RWPE2 (cell line): ENCODE data around the gene NPPB.
"Not testable (repeated sequence)": the region's sequence is repeated elsewhere in the genome, so short reads cannot be mapped to it uniquely, and the experiment has no call there.

ENCODE experiments used
- ATAC-seq: fragments of 200-7000 bp; cut with Tn5 transposase; 3 replicates; pipeline ENCODE4 v1.9.1; 2021; ENCODE audit warnings: low read depth
- DNase-seq: peaks from one replicate; pipeline ENCODE4 v3.0.0-alpha.2; 2020; ENCODE audit warnings: low spot score
- H3K27ac ChIP-seq: fragments of 450-650 bp; 2 replicates; pipeline ENCODE4 v1.5.1; 2017; ENCODE audit warnings: mild to moderate bottlenecking; ENCODE audit not compliant: poor library complexity, severe bottlenecking
- H3K27me3 ChIP-seq: fragments of 250-450 bp; sonication (Bioruptor Pico); 2 replicates; pipeline ENCODE4 v1.5.1; 2021; ENCODE audit warnings: mild to moderate bottlenecking, moderate library complexity; ENCODE audit not compliant: insufficient read depth, poor library complexity, severe bottlenecking
- H3K36me3 ChIP-seq: fragments of 250-450 bp; sonication (Bioruptor Pico); 2 replicates; pipeline ENCODE4 v1.5.1; 2020; ENCODE audit warnings: low read depth, mild to moderate bottlenecking, moderate library complexity
- H3K4me1 ChIP-seq: fragments of 250-450 bp; sonication (Bioruptor Pico); 2 replicates; pipeline ENCODE4 v1.5.1; 2021; ENCODE audit warnings: mild to moderate bottlenecking, moderate library complexity; ENCODE audit not compliant: insufficient read depth, poor library complexity, severe bottlenecking
- H3K4me3 ChIP-seq: fragments of 250-450 bp; sonication (Bioruptor Pico); 2 replicates; pipeline ENCODE4 v1.5.1; 2021; ENCODE audit warnings: mild to moderate bottlenecking, moderate library complexity; ENCODE audit not compliant: severe bottlenecking
- H3K9me3 ChIP-seq: fragments of 250-450 bp; sonication (Bioruptor Pico); 2 replicates; pipeline ENCODE4 v1.5.1; 2021; ENCODE audit warnings: mild to moderate bottlenecking, moderate library complexity; ENCODE audit not compliant: severe bottlenecking
- TF ChIP-seq, protein P1 (sequence below): fragments of 450-650 bp; IDR thresholded peaks from one replicate; pipeline ENCODE4 v1.5.1; 2017; ENCODE audit warnings: mild to moderate bottlenecking, moderate library complexity; ENCODE audit not compliant: poor library complexity, severe bottlenecking

Gene NPPB

DNA sequence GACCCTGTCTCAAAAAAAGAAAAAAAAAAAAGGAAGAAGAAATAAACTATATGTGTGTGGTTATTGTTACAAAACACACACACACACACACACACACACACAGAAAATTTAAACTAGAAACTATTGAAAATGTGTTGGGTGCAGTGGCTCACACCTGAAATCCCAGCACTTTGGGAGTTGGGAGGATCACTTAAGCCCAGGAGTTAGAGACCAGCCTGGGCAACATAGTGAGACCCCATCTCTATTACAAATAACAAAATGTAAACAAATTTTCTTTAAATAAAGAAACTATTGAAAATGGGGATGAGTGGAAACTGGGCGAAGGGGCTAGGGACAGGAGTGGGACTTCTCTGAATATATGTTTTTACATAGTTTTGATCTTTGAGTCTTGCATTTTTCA, 44.5 kb upstream of the NPPB start:
- no peak overlapping the region for H3K4me3 ChIP-seq
- DNase-seq (no peak), ATAC-seq (no peak)
- H3K9me3 ChIP-seq = no peaks in the 10 kb centered on the region
- peaks cover 16% of the 10 kb centered on the region for H3K27me3 ChIP-seq
- H3K36me3 ChIP-seq = no peaks in the 10 kb centered on the region
- H3K4me1 ChIP-seq = no peaks in the 10 kb centered on the region
- TF ChIP-seq, protein P1, sequence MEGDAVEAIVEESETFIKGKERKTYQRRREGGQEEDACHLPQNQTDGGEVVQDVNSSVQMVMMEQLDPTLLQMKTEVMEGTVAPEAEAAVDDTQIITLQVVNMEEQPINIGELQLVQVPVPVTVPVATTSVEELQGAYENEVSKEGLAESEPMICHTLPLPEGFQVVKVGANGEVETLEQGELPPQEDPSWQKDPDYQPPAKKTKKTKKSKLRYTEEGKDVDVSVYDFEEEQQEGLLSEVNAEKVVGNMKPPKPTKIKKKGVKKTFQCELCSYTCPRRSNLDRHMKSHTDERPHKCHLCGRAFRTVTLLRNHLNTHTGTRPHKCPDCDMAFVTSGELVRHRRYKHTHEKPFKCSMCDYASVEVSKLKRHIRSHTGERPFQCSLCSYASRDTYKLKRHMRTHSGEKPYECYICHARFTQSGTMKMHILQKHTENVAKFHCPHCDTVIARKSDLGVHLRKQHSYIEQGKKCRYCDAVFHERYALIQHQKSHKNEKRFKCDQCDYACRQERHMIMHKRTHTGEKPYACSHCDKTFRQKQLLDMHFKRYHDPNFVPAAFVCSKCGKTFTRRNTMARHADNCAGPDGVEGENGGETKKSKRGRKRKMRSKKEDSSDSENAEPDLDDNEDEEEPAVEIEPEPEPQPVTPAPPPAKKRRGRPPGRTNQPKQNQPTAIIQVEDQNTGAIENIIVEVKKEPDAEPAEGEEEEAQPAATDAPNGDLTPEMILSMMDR = no peak
- no peak overlapping the region for H3K27ac ChIP-seq

DNA sequence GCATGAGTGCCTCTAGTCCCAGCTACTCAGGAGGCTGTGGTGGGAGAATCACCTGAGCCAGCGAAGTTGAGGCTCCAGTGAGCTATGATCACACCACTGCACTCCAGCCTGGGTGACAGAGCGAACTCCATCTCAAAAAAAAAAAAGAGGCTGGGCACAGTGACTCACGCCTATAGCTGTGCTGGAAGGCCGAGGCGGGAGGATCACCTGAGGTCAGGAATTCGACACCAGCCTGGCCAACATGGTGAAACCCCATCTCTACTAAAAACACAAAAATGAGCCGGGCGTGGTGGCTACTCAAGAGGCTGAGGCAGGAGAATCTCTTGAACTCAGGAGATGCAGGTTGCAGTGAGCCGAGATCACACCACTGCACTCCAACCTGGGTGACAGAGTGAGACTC, 42.7 kb upstream of the NPPB start:
- H3K27me3 ChIP-seq = peaks cover 26% of the 10 kb centered on the region
- peak; percentile 69 for ATAC-seq
- DNase-seq, H3K4me3 ChIP-seq, H3K9me3 ChIP-seq, H3K27ac ChIP-seq, H3K36me3 ChIP-seq, H3K4me1 ChIP-seq: not testable (repeated sequence)

DNA sequence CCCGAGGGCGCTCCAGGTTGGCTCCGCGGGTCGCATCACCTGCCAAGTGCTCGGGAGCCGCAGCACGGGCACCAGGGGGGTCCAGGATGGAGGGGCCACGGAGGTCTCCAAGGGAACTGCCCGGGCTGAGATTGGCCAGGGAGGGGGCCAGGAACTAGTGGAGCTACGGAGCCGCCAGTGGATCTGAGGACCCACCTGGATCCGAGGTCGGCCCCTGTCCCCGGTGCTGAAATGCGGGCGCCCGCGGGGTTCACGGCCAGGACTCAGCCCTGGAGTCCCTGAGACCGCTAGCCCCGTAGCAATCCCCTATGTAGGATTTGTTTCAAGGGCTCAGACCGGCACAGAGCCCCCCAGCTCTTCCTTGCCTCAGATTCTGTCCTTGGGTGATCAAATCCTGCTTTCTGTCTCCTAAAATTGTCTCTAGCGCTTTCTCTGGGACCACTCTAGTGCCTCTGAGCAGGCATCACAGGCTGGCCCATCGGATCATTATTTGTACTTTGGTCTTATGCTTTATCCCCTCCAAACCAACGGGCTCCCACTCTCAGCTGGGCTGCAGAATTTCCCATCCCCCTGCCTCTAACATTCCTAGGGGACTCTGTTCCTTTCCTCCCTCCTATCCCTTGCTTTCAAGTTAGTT, 40.2 kb upstream of the NPPB start:
- Histone ChIP-seq H3K9me3 (no peaks in the 10 kb centered on the region), H3K36me3 (no peaks in the 10 kb centered on the region), H3K27ac (no peak overlapping the region), H3K27me3 (peaks cover 26% of the 10 kb centered on the region), H3K4me1 (no peaks in the 10 kb centered on the region), H3K4me3 (no peak overlapping the region)
- peak; percentile 60 for ATAC-seq
- no peak for DNase-seq
- TF ChIP-seq, protein P1 = no peak

DNA sequence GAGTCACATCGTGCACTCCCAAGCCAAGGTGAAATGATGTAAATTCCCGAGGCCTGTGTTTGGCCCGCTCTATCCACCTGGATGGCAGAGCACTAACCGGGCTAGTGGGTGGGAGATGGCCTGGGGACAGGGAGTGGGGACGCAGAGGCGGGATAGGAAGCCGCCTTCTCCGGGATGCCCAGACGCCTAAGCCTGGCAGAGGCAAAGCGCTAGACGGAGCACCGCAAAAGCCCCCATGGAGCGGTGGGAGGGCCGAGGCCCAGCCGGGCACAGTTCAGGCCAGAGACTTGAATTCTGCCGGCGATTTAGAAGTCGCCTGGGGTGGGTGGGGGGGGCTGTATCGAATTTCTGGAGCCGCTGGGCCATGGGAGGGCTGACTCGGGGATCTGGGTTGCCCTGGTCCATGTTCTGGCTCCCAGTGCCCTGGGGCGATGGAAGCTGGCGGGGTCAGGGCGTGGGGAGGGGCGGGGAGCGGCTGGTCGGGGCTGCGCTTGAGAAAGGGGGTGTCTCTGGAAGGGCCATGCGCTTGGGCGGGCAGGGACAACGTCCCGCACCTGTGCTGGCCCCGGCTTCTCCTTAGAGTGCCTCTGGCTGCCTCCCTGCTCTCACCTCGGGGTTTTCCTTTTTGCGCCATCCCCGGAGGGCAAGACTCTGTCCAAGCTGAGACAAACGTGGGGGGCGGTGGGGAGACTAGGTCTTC, 39.5 kb upstream of the NPPB start:
- no peak for ATAC-seq
- no peaks in the 10 kb centered on the region for H3K4me1 ChIP-seq
- H3K27ac ChIP-seq = no peak overlapping the region
- H3K36me3 ChIP-seq = no peaks in the 10 kb centered on the region
- no peak overlapping the region for H3K4me3 ChIP-seq
- H3K27me3 ChIP-seq = peaks cover 26% of the 10 kb centered on the region
- no peak for DNase-seq
- no peaks in the 10 kb centered on the region for H3K9me3 ChIP-seq
- TF ChIP-seq, protein P1 = no peak

DNA sequence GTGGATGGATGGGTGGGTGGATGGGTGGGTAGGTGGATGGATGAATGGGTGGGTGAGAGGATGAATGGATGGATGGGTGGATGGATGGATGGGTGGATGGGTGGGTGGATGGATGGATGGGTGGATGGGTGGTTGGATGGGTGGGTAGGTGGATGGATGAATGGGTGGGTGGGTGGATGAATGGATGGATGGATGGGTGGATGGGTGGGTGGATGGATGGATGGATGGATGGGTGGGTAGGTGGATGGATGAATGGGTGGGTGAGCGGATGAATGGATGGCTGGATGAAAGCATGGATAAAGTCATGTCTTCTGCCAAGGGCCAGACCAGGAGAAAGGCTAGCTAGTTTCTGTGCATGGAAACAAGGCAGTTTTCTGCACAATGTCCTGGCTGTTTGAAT, 35.8 kb upstream of the NPPB start:
- not testable (repeated sequence) for H3K4me3 ChIP-seq, H3K36me3 ChIP-seq, ATAC-seq, H3K9me3 ChIP-seq, H3K27ac ChIP-seq, H3K4me1 ChIP-seq, DNase-seq
- H3K27me3 ChIP-seq = peaks cover 22% of the 10 kb centered on the region

DNA sequence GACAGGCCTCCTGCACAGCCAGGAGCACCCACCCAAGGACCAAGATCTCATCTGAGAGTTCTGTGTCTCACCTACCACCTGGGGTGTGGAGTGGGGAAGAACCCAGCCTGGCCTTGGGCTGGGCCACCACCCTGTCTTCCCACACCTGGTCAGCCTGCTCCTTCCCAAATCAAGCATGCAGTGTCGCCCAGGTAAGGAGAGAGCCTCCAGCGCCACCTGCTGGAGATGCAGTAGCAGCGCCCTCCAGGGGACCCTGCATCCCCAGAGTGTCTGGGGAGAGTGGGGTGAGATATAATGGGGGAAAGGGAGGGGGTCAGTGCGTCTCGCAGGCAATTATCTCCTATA, 35.1 kb upstream of the NPPB start:
- peaks cover 16% of the 10 kb centered on the region for H3K27me3 ChIP-seq
- no peak overlapping the region for H3K4me3 ChIP-seq
- TF ChIP-seq, protein P1 = peak; percentile 85
- no peaks in the 10 kb centered on the region for H3K36me3 ChIP-seq
- DNase-seq = no peak
- H3K9me3 ChIP-seq = no peaks in the 10 kb centered on the region
- ATAC-seq = peak; percentile 88
- H3K4me1 ChIP-seq = no peaks in the 10 kb centered on the region
- no peak overlapping the region for H3K27ac ChIP-seq
